ENCODE results near the gene SPAG16.

The SPAG16 gene

DNA sequence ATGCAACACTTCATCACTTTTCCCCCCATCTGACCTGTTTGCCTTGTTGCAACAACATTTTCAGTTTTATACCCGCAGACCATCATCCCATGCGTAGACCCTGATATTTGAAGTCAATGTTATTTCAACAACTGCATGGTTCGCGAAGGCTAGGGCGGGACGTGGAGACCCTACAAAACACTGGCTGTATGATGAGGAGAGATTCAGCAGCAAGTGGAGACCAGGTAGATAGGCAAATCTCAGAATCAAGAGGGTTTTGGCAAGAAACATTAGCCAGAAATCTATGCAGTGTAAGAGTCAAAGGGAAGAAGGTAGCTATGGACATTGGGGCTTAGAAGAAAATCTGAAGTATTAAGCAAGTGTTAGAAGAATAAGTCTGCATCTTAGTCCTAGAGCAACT, 42.4 kb upstream of the SPAG16 start:
- no peak for TF ChIP-seq EZH2phosphoT487 (IDR thresholded peaks at IDR 0.05; ENCODE audit: borderline replicate concordance)
- TF ChIP-seq, protein P1, sequence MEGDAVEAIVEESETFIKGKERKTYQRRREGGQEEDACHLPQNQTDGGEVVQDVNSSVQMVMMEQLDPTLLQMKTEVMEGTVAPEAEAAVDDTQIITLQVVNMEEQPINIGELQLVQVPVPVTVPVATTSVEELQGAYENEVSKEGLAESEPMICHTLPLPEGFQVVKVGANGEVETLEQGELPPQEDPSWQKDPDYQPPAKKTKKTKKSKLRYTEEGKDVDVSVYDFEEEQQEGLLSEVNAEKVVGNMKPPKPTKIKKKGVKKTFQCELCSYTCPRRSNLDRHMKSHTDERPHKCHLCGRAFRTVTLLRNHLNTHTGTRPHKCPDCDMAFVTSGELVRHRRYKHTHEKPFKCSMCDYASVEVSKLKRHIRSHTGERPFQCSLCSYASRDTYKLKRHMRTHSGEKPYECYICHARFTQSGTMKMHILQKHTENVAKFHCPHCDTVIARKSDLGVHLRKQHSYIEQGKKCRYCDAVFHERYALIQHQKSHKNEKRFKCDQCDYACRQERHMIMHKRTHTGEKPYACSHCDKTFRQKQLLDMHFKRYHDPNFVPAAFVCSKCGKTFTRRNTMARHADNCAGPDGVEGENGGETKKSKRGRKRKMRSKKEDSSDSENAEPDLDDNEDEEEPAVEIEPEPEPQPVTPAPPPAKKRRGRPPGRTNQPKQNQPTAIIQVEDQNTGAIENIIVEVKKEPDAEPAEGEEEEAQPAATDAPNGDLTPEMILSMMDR (conservative IDR thresholded peaks at IDR 0.05; ENCODE audit: low read length), result no peak
- H3K9me3 ChIP-seq (ENCODE audit: insufficient read depth, low read depth, low read length), result no peaks in the 10 kb centered on the region
- H3K27me3 ChIP-seq (ENCODE audit: insufficient read depth, low read length, poor library complexity, severe bottlenecking), result no peaks in the 10 kb centered on the region
- peaks cover 67% of the 10 kb centered on the region for H3K79me2 ChIP-seq (ENCODE audit: insufficient read depth, low read length)
- H3K4me1 ChIP-seq (ENCODE audit: insufficient read depth, low read length, poor library complexity, severe bottlenecking), result peaks cover 69% of the 10 kb centered on the region
- H3K4me2 ChIP-seq (ENCODE audit: low read depth, low read length, poor library complexity, severe bottlenecking), result peak overlapping the region; percentile 65
- peak overlapping the region; percentile 74 for H3K9ac ChIP-seq (ENCODE audit: low read depth, low read length, poor library complexity, severe bottlenecking)
- no peak overlapping the region for H3K4me3 ChIP-seq (ENCODE audit: low read length, poor library complexity, severe bottlenecking)
- H3K9me2 ChIP-seq (replicated peaks; ENCODE audit: low read depth, low read length), result no peaks in the 10 kb centered on the region
- 0 out of 2 replicates have a peak, but pooled peaks cover 2% of the 10 kb centered on the region for H3F3A ChIP-seq (ENCODE audit: low read depth)
- H4K20me1 ChIP-seq (ENCODE audit: insufficient read depth, low read length, poor library complexity, severe bottlenecking), result no peaks in the 10 kb centered on the region
- no peaks in the 10 kb centered on the region for H3K36me3 ChIP-seq (ENCODE audit: insufficient read depth, low read length)
- peak overlapping the region; percentile 14 for H2AFZ ChIP-seq (ENCODE audit: low read length)

DNA sequence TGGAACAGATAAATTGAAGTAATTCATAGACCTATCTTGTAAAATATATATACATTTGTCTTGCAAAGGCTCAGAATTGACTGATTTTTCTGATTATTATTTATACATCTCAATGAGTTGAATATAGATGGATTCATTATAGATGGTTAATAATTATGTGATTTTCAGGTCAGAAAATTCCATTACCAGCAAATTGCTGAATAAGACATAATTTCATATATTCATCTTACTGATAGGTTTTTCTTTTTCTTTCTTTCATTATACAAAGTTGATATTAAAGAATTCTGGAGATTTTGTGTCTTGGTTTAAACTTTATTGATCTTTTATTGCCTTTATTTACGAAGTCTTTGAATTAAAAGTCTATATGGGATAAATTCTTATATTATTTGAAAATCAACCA, 41.6 kb upstream of the SPAG16 start:
- H3K4me2 ChIP-seq (ENCODE audit: low read depth, low read length, poor library complexity, severe bottlenecking), result peak overlapping the region; percentile 65

DNA sequence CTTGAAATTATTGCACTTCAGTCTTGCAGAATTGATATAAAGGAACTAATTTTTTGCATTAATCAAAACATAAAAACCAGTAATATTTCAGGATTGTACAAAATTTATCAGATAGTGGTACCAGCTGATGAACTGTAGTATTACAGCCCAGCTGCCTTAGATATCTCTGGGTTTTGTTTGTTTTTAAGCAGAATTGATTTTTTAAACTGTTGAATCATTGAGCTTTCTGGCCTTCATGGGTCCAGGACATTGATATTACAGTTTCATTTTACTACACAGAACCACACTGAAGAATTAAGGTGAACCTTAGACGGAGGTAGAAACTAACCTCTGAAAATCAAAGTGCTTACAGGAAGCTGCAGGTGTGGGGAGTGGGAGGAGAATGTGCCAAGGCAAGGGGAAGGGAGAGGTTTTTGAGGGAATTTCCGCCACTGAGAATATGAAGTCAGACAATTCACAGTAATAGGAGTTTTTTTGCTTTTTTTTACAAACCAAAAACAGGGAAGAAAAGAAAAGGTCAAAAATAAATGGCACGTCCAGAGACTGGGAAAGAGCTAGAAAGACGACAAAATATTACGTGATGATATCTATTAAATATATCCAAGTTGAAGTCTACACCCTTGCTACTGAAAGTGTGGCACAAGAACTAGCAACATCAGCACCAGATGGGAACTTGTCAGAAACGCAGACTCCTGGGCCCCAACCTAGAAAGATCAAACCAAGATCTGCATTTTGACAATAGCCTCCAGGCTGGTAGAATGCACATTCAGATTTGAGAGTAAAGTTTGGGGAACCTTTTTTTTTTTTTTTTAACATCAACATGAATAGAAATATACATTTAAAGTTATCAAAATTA, 40.8 kb upstream of the SPAG16 start:
- TF ChIP-seq, protein P1 (conservative IDR thresholded peaks at IDR 0.05; ENCODE audit: low read length), result no peak
- no peak for TF ChIP-seq EZH2phosphoT487 (IDR thresholded peaks at IDR 0.05; ENCODE audit: borderline replicate concordance)
- H3K9me2 ChIP-seq (replicated peaks; ENCODE audit: low read depth, low read length), result no peaks in the 10 kb centered on the region
- peak overlapping the region; percentile 53 for H2AFZ ChIP-seq (ENCODE audit: low read length)
- H3K36me3 ChIP-seq (ENCODE audit: insufficient read depth, low read length), result no peaks in the 10 kb centered on the region
- H3F3A ChIP-seq (ENCODE audit: low read depth), result 0 out of 2 replicates have a peak, but pooled peaks cover 2% of the 10 kb centered on the region
- H3K9ac ChIP-seq (ENCODE audit: low read depth, low read length, poor library complexity, severe bottlenecking), result peak overlapping the region; percentile 38
- peak overlapping the region; percentile 65 for H3K4me2 ChIP-seq (ENCODE audit: low read depth, low read length, poor library complexity, severe bottlenecking)
- H3K4me1 ChIP-seq (ENCODE audit: insufficient read depth, low read length, poor library complexity, severe bottlenecking), result peaks cover 53% of the 10 kb centered on the region
- H3K27me3 ChIP-seq (ENCODE audit: insufficient read depth, low read length, poor library complexity, severe bottlenecking), result no peaks in the 10 kb centered on the region
- no peaks in the 10 kb centered on the region for H4K20me1 ChIP-seq (ENCODE audit: insufficient read depth, low read length, poor library complexity, severe bottlenecking)
- H3K4me3 ChIP-seq (ENCODE audit: low read length, poor library complexity, severe bottlenecking), result peak overlapping the region; percentile 37
- peaks cover 53% of the 10 kb centered on the region for H3K79me2 ChIP-seq (ENCODE audit: insufficient read depth, low read length)
- no peaks in the 10 kb centered on the region for H3K9me3 ChIP-seq (ENCODE audit: insufficient read depth, low read depth, low read length)

More for the DNA sequence above, 41.6 kb upstream of the SPAG16 start:
- Histone ChIP-seq H2AFZ (ENCODE audit: low read length) (peak overlapping the region; percentile 14), H3K36me3 (ENCODE audit: insufficient read depth, low read length) (no peaks in the 10 kb centered on the region), H3K27me3 (ENCODE audit: insufficient read depth, low read length, poor library complexity, severe bottlenecking) (no peaks in the 10 kb centered on the region), H3K4me3 (ENCODE audit: low read length, poor library complexity, severe bottlenecking) (peak overlapping the region; percentile 37), H3K9me3 (ENCODE audit: insufficient read depth, low read depth, low read length) (no peaks in the 10 kb centered on the region), H3K4me1 (ENCODE audit: insufficient read depth, low read length, poor library complexity, severe bottlenecking) (peaks cover 60% of the 10 kb centered on the region), H3K9me2 (replicated peaks; ENCODE audit: low read depth, low read length) (no peaks in the 10 kb centered on the region), H3K79me2 (ENCODE audit: insufficient read depth, low read length) (peaks cover 59% of the 10 kb centered on the region), H3F3A (ENCODE audit: low read depth) (0 out of 2 replicates have a peak, but pooled peaks cover 2% of the 10 kb centered on the region), H4K20me1 (ENCODE audit: insufficient read depth, low read length, poor library complexity, severe bottlenecking) (no peaks in the 10 kb centered on the region), H3K9ac (ENCODE audit: low read depth, low read length, poor library complexity, severe bottlenecking) (peak overlapping the region; percentile 74)
- TF ChIP-seq EZH2phosphoT487 (IDR thresholded peaks at IDR 0.05; ENCODE audit: borderline replicate concordance), result no peak
- TF ChIP-seq, protein P1 (conservative IDR thresholded peaks at IDR 0.05; ENCODE audit: low read length), result no peak
